Ishikawa (cell line): ENCODE results near the gene CRYBA2.

Experiments used
- CEBPB ChIP-seq: IDR thresholded peaks from 2 replicates; pipeline ENCODE4 v1.6.1; 2012
- CREB1 ChIP-seq: IDR thresholded peaks from 2 replicates; pipeline ENCODE4 v1.6.1; 2012; ENCODE audit warnings: low read depth
- EGR1 ChIP-seq: IDR thresholded peaks from 2 replicates; pipeline ENCODE4 v1.6.1; 2012
- EP300 ChIP-seq: IDR thresholded peaks from 2 replicates; pipeline ENCODE4 v1.6.1; 2012; ENCODE audit warnings: borderline replicate concordance
- FOXM1 ChIP-seq: IDR thresholded peaks from 2 replicates; pipeline ENCODE4 v1.6.1; 2012; ENCODE audit warnings: low read depth, borderline replicate concordance
- NFIC ChIP-seq: IDR thresholded peaks from 2 replicates; pipeline ENCODE4 v1.6.1; 2012
- RAD21 ChIP-seq: IDR thresholded peaks from 2 replicates; pipeline ENCODE4 v1.6.1; 2012; ENCODE audit warnings: low read depth
- TAF1 ChIP-seq: IDR thresholded peaks from 2 replicates; pipeline ENCODE4 v1.6.1; 2012; ENCODE audit warnings: low read depth, mild to moderate bottlenecking
- TCF12 ChIP-seq: IDR thresholded peaks from 2 replicates; pipeline ENCODE4 v1.6.1; 2012; ENCODE audit warnings: low read depth
- TEAD4 ChIP-seq: IDR thresholded peaks from 2 replicates; pipeline ENCODE4 v1.6.1; 2012
- USF1 ChIP-seq: IDR thresholded peaks from 2 replicates; pipeline ENCODE4 v1.6.1; 2012
- YY1 ChIP-seq: IDR thresholded peaks from 2 replicates; pipeline ENCODE4 v1.6.1; 2012; ENCODE audit warnings: low read depth
- ZBTB7A ChIP-seq: IDR thresholded peaks from 2 replicates; pipeline ENCODE4 v1.6.1; 2012; ENCODE audit warnings: low read depth
- TF ChIP-seq, protein P1 (sequence below): IDR thresholded peaks from 2 replicates; pipeline ENCODE4 v1.6.1; 2012; ENCODE audit warnings: low read depth, mild to moderate bottlenecking
- TF ChIP-seq, protein P2 (sequence below): IDR thresholded peaks from 2 replicates; pipeline ENCODE4 v1.6.1; 2012

CRYBA2 gene

GRCh38 chr2:218981390-218981880 lies 11.8 kb downstream of the CRYBA2 start:
- TF ChIP-seq, protein P1, sequence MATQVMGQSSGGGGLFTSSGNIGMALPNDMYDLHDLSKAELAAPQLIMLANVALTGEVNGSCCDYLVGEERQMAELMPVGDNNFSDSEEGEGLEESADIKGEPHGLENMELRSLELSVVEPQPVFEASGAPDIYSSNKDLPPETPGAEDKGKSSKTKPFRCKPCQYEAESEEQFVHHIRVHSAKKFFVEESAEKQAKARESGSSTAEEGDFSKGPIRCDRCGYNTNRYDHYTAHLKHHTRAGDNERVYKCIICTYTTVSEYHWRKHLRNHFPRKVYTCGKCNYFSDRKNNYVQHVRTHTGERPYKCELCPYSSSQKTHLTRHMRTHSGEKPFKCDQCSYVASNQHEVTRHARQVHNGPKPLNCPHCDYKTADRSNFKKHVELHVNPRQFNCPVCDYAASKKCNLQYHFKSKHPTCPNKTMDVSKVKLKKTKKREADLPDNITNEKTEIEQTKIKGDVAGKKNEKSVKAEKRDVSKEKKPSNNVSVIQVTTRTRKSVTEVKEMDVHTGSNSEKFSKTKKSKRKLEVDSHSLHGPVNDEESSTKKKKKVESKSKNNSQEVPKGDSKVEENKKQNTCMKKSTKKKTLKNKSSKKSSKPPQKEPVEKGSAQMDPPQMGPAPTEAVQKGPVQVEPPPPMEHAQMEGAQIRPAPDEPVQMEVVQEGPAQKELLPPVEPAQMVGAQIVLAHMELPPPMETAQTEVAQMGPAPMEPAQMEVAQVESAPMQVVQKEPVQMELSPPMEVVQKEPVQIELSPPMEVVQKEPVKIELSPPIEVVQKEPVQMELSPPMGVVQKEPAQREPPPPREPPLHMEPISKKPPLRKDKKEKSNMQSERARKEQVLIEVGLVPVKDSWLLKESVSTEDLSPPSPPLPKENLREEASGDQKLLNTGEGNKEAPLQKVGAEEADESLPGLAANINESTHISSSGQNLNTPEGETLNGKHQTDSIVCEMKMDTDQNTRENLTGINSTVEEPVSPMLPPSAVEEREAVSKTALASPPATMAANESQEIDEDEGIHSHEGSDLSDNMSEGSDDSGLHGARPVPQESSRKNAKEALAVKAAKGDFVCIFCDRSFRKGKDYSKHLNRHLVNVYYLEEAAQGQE: no peak
- no peak for TF ChIP-seq NFIC
- TF ChIP-seq EGR1: no peak
- no peak for TF ChIP-seq CEBPB
- TF ChIP-seq TEAD4: no peak
- no peak for TF ChIP-seq CREB1
- TF ChIP-seq EP300: no peak
- no peak for TF ChIP-seq USF1
- TF ChIP-seq ZBTB7A: no peak
- TF ChIP-seq YY1: no peak
- TF ChIP-seq RAD21: no peak
- no peak for TF ChIP-seq FOXM1

- no peak for TF ChIP-seq TCF12
- no peak for TF ChIP-seq TAF1
- TF ChIP-seq, protein P1: no peak
Measured at GRCh38 chr2:218980735-218981389, 12.4 kb downstream of the CRYBA2 start.

DNA sequence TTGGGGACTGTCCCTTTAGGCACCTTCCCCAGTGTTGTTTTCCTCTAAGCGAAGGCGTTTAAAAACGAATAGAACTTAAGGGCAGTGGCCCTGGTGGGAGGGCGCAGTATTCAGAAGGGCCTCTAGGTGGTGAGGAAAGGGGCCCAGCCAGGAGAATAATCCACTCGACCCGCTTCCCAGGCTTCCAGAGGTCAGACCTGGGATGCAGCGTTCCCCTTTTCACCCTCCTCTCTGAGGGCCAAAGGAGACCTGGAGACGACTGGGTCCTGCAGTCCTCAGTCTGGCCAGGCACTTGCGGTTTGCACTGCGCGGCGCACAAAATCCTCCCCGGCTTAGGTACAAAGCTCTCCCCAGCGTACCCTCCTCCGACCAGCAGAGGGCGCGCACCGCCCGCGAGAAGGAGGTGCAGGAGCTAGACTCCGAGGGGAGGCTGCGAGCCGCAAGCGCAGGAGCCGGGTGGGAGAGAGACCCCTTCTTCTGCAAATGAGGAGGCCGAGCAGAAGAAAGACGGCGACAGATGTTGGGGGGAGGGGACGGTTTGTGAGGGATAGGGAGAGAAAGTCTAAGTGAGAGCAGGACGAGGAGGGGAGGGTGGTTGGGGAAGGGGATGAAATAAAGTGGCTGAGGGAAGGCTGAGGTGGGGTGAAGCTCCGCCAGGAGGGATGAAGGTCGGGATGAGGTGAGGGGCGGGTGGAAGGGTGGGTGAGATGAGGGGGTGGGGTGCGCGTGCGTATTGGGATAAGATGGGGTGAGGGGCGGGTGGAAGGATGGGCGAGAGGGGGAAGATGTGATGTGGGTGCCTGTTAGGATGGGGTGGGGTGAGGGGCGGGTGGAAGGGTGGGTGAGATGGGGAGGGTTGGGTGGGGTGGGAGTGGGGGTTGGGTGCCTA lies 13.1 kb downstream of the CRYBA2 start:
- no peak for TF ChIP-seq TAF1
- no peak for TF ChIP-seq YY1
- no peak for TF ChIP-seq EP300
- peak; percentile 78 for TF ChIP-seq RAD21

DNA sequence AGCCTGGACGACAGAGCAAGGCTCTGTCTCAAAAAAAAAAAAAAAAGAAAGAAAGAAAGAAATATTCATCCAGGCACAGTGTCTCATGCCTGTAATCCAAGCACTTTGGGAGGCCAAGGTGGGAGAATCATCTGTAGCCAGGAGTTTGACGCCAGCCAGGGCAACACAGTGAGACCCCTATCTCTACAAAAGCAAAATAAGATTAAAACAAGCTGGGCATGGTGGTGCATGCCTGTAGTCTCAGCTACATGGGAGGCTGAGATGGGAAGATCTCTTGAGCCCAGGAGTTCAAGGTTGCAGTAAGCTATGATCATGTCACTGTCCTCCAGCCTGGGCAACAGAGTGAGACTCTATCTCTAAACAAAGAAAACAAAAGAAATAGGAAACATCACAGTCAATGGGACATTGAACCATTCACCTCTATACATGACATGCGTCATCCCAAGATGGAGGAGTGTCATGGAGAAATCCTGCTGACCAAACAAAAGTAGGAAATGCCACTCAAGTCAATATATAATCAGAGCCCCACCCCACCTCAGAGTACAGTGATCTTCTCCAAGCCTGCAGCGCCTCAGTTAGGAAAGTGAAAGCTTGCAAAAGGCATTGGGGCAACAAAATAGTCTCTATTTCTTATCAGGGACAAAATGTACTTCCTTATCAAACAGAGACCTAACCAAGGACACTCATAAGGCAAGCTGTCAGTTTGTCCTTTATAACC lies 18.0 kb downstream of the CRYBA2 start:
- TF ChIP-seq YY1: no peak
- TF ChIP-seq RAD21: no peak
- TF ChIP-seq TEAD4: no peak
- no peak for TF ChIP-seq USF1
- TF ChIP-seq EGR1: no peak
- TF ChIP-seq FOXM1: no peak
- no peak for TF ChIP-seq EP300
- TF ChIP-seq ZBTB7A: no peak
- TF ChIP-seq NFIC: no peak
- no peak for TF ChIP-seq CREB1
- TF ChIP-seq, protein P2, sequence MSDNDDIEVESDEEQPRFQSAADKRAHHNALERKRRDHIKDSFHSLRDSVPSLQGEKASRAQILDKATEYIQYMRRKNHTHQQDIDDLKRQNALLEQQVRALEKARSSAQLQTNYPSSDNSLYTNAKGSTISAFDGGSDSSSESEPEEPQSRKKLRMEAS: no peak
- no peak for TF ChIP-seq CEBPB
- TF ChIP-seq TCF12: no peak
- TF ChIP-seq, protein P1: no peak
- TF ChIP-seq TAF1: no peak
